A172 (cell line): ENCODE results near the gene RPTOR. TPM values are rescaled to one million over a fixed set of nuclear protein-coding genes. Genes with fewer than 3 reads are reported as not detected.
"Not testable (repeated sequence)": the region's sequence is repeated elsewhere in the genome, so short reads cannot be mapped to it uniquely, and the experiment has no call there.

Source experiments
- DNase-seq: peaks from one replicate; pipeline ENCODE4 v3.0.0-alpha.2; 2015; ENCODE audit warnings: low spot score
- total RNA-seq: library from RNA; depleted of rRNA; stranded (reverse); fragments of >200 nt; shearing (Covaris generic); gene quantifications from 2 replicates; pipeline ENCODE4 v1.2.3, GENCODE V29; 2014

The RPTOR gene
- total RNA-seq, 1 experiment from 2014 or later = 20.7 TPM

- no peak for DNase-seq
Observed at GRCh38 chr17:80693511-80693910, 148.9 kb downstream of the RPTOR start.

- no peak for DNase-seq
Observed at GRCh38 chr17:80694085-80694991, 149.7 kb downstream of the RPTOR start.

GRCh38 chr17:80694992-80695912 lies 150.6 kb downstream of the RPTOR start:
- no peak for DNase-seq

GRCh38 chr17:80695979-80696378 lies 151.3 kb downstream of the RPTOR start:
- no peak for DNase-seq

- no peak for DNase-seq
Observed at GRCh38 chr17:80696456-80696855, 151.8 kb downstream of the RPTOR start.

- DNase-seq = no peak
Observed at GRCh38 chr17:80696964-80697363, 152.3 kb downstream of the RPTOR start.

- DNase-seq = no peak
Observed at GRCh38 chr17:80698297-80698696, 153.7 kb downstream of the RPTOR start.

GRCh38 chr17:80699205-80699604 lies 154.6 kb downstream of the RPTOR start:
- not testable (repeated sequence) for DNase-seq

GRCh38 chr17:80701730-80702129 lies 157.1 kb downstream of the RPTOR start:
- DNase-seq = no peak

- DNase-seq = no peak
Observed at GRCh38 chr17:80702315-80703141, 157.9 kb downstream of the RPTOR start.

GRCh38 chr17:80703142-80703478 lies 158.5 kb downstream of the RPTOR start:
- no peak for DNase-seq

- no peak for DNase-seq
Observed at GRCh38 chr17:80704381-80704819, 159.8 kb downstream of the RPTOR start.

- no peak for DNase-seq
Observed at GRCh38 chr17:80704894-80705293, 160.3 kb downstream of the RPTOR start.

GRCh38 chr17:80705988-80706387 lies 161.3 kb downstream of the RPTOR start:
- no peak for DNase-seq

GRCh38 chr17:80706463-80706867 lies 161.8 kb downstream of the RPTOR start:
- no peak for DNase-seq

GRCh38 chr17:80708480-80708879 lies 163.8 kb downstream of the RPTOR start:
- no peak for DNase-seq

GRCh38 chr17:80709090-80709695 lies 164.6 kb downstream of the RPTOR start:
- no peak for DNase-seq

GRCh38 chr17:80710714-80711302 lies 166.2 kb downstream of the RPTOR start:
- no peak for DNase-seq

- DNase-seq = no peak
Observed at GRCh38 chr17:80712089-80712488, 167.5 kb downstream of the RPTOR start.

GRCh38 chr17:80712606-80713005 lies 168.0 kb downstream of the RPTOR start:
- no peak for DNase-seq
